Fibroblast of villous mesenchyme (primary cell): ENCODE measurements around the gene ARMC6. TPM values are rescaled to one million over a fixed set of nuclear protein-coding genes. Genes with fewer than 3 reads are reported as not detected.

Experiments used
- DNase-seq: peaks from one replicate; pipeline ENCODE4 v3.0.0-alpha.2; 2010; ENCODE audit warnings: low read depth
- H3K4me3 ChIP-seq: 2 replicates; pipeline ENCODE4 v1.5.1; 2011; ENCODE audit warnings: low read depth, mild to moderate bottlenecking, low read length
- total RNA-seq: library from RNA; depleted of rRNA; stranded (reverse); fragments of >200 nt; gene quantifications from 2 replicates; pipeline ENCODE4 v1.2.3, GENCODE V29; 2012
- TF ChIP-seq, protein P1 (sequence below): IDR thresholded peaks from 2 replicates; pipeline ENCODE4 v1.5.1; 2012; ENCODE audit warnings: low read depth, mild to moderate bottlenecking, low read length; ENCODE audit not compliant: insufficient read depth

Gene ARMC6
- total RNA-seq, 1 donor: 37.1 TPM

- TF ChIP-seq, protein P1, sequence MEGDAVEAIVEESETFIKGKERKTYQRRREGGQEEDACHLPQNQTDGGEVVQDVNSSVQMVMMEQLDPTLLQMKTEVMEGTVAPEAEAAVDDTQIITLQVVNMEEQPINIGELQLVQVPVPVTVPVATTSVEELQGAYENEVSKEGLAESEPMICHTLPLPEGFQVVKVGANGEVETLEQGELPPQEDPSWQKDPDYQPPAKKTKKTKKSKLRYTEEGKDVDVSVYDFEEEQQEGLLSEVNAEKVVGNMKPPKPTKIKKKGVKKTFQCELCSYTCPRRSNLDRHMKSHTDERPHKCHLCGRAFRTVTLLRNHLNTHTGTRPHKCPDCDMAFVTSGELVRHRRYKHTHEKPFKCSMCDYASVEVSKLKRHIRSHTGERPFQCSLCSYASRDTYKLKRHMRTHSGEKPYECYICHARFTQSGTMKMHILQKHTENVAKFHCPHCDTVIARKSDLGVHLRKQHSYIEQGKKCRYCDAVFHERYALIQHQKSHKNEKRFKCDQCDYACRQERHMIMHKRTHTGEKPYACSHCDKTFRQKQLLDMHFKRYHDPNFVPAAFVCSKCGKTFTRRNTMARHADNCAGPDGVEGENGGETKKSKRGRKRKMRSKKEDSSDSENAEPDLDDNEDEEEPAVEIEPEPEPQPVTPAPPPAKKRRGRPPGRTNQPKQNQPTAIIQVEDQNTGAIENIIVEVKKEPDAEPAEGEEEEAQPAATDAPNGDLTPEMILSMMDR: no peak
- DNase-seq: no peak
- no peak overlapping the region for H3K4me3 ChIP-seq
Observed at GRCh38 chr19:19083413-19084178, 50.2 kb downstream of the ARMC6 start.

DNA sequence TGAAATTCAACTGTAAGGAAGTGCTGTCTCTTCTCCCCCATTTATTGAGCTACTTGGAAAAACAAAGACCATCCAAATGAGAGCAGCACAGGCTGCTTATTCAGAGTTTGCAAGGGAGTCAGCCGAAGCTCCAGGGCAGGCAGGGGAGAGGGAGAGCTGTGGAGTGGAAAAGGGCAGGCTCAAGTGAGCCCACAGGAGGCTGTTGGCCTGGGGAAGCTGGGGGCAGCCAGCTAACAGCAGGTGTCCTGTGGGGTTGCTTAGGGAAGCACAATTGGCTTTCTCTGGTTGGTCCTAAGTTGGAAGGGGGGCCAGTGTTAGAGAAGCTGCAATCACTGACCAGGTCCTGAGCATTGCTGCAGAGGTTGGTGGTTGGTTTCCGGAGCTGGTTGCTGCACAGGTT, 54.3 kb downstream of the ARMC6 start:
- no peak overlapping the region for H3K4me3 ChIP-seq
- TF ChIP-seq, protein P1: no peak
- DNase-seq: no peak

- TF ChIP-seq, protein P1: no peak
- DNase-seq: no peak
- no peak overlapping the region for H3K4me3 ChIP-seq
Observed at GRCh38 chr19:19094513-19094912, 61.1 kb downstream of the ARMC6 start.

DNA sequence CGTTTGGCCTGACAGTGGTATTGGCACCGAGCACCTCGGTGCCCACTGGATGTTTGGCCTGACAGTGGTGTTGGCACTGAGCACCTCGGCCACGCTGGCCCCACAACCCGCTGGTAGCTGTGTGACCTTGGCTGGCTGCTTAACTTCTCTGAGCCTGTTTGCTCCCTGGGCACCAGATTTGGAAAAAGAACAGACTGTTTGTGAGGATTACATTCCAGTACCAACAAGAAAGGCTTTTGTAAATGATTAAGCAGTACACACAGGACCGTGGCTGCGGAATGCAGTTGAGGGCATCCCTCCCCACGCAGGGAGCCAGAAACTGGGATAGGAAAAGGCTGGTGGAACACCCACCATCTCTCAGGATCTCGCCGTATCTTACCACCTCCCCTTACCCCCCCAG, 62.3 kb downstream of the ARMC6 start:
- DNase-seq: no peak
- H3K4me3 ChIP-seq: no peak overlapping the region
- TF ChIP-seq, protein P1: no peak

GRCh38 chr19:19096641-19097627, 63.5 kb downstream of the ARMC6 start:
- H3K4me3 ChIP-seq: no peak overlapping the region
- TF ChIP-seq, protein P1: no peak
- DNase-seq: no peak

GRCh38 chr19:19098084-19098702, 64.8 kb downstream of the ARMC6 start:
- TF ChIP-seq, protein P1: no peak
- no peak overlapping the region for H3K4me3 ChIP-seq
- DNase-seq: no peak
